Loucy (cell line): Measurements from ENCODE around the gene SNRNP27.
A peak's percentile ranks its signal among the peaks of the same experiment; 100 is the strongest.

ENCODE experiments used
- H2AFZ ChIP-seq: fragments of 200-600 bp; sonication (generic); 2 replicates; pipeline ENCODE4 v1.6.0; 2016; ENCODE audit warnings: antibody characterized with exemption, mild to moderate bottlenecking, low read length, moderate library complexity
- H3F3A ChIP-seq: fragments of 200-600 bp; 2 replicates; pipeline ENCODE4 v1.6.0; 2016; ENCODE audit warnings: antibody characterized with exemption, low read depth, mild to moderate bottlenecking
- H3K27me3 ChIP-seq: fragments of 200-600 bp; sonication (generic); 2 replicates; pipeline ENCODE4 v1.6.1; 2014; ENCODE audit warnings: low read length, mild to moderate bottlenecking; ENCODE audit not compliant: insufficient read depth, poor library complexity, severe bottlenecking
- H3K36me3 ChIP-seq: fragments of 200-600 bp; sonication (generic); 2 replicates; pipeline ENCODE4 v1.6.1; 2016; ENCODE audit warnings: low read length; ENCODE audit not compliant: insufficient read depth
- H3K4me1 ChIP-seq: fragments of 200-600 bp; sonication (generic); 2 replicates; pipeline ENCODE4 v1.5.1; 2014; ENCODE audit warnings: low read length, mild to moderate bottlenecking; ENCODE audit not compliant: insufficient read depth, poor library complexity, severe bottlenecking
- H3K4me2 ChIP-seq: fragments of 200-600 bp; sonication (generic); 2 replicates; pipeline ENCODE4 v1.6.0; 2014; ENCODE audit warnings: antibody characterized with exemption, low read length, low read depth, mild to moderate bottlenecking; ENCODE audit not compliant: poor library complexity, severe bottlenecking
- H3K4me3 ChIP-seq: fragments of 200-600 bp; sonication (generic); 2 replicates; pipeline ENCODE4 v1.5.1; 2014; ENCODE audit warnings: low read length, mild to moderate bottlenecking, mixed read lengths; ENCODE audit not compliant: poor library complexity, severe bottlenecking
- H3K79me2 ChIP-seq: fragments of 200-600 bp; sonication (generic); 2 replicates; pipeline ENCODE4 v1.6.1; 2014; ENCODE audit warnings: low read length; ENCODE audit not compliant: insufficient read depth
- H3K9ac ChIP-seq: fragments of 200-600 bp; sonication (generic); 2 replicates; pipeline ENCODE4 v1.6.0; 2014; ENCODE audit warnings: mild to moderate bottlenecking, low read depth, low read length, moderate library complexity; ENCODE audit not compliant: poor library complexity, severe bottlenecking
- H3K9me2 ChIP-seq: fragments of 200-600 bp; sonication (generic); replicated peaks from 2 replicates; pipeline ENCODE4 v1.6.1; 2016; ENCODE audit warnings: low read depth, low read length, mixed read lengths
- H3K9me3 ChIP-seq: fragments of 200-600 bp; sonication (generic); 2 replicates; pipeline ENCODE4 v1.6.1; 2014; ENCODE audit warnings: mild to moderate bottlenecking, antibody characterized with exemption, low read length, low read depth; ENCODE audit not compliant: insufficient read depth
- H4K20me1 ChIP-seq: fragments of 200-600 bp; sonication (generic); 2 replicates; pipeline ENCODE4 v1.6.0; 2014; ENCODE audit warnings: antibody characterized with exemption, low read length, mild to moderate bottlenecking; ENCODE audit not compliant: insufficient read depth, poor library complexity, severe bottlenecking
- CTCF ChIP-seq: fragments of 200-600 bp; sonication (generic); conservative IDR thresholded peaks from 2 replicates; pipeline ENCODE4 v1.5.1; 2014; ENCODE audit warnings: mild to moderate bottlenecking, antibody characterized with exemption, low read length
- EZH2phosphoT487 ChIP-seq: fragments of 200-600 bp; IDR thresholded peaks from 2 replicates; pipeline ENCODE4 v1.6.1; 2018; ENCODE audit warnings: antibody characterized with exemption, mild to moderate bottlenecking, moderate library complexity, borderline replicate concordance

SNRNP27 gene

GRCh38 chr2:69893684-69894551, at the start of gene SNRNP27:
Gene SNRNP27, plus strand, starts transcription at chr2:69893956. Its CDS starts 29 bp downstream, at chr2:69893985.
- peak within 1 kb of the TSS; percentile 90 for H3K9ac ChIP-seq
- peaks cover 45% of the 10 kb centered on the region for H3K79me2 ChIP-seq
- no peaks in the 10 kb centered on the region for H3K27me3 ChIP-seq
- no peaks in the 10 kb centered on the region for H3F3A ChIP-seq
- H3K4me3 ChIP-seq, result peak within 1 kb of the TSS; percentile 89
- peaks cover 16% of the 10 kb centered on the region; the same call in 1 of the 2 replicates for H3K36me3 ChIP-seq
- H3K4me1 ChIP-seq, result peaks cover 29% of the 10 kb centered on the region
- TF ChIP-seq CTCF, result no peak
- TF ChIP-seq EZH2phosphoT487, result no peak
- no peaks in the 10 kb centered on the region for H3K9me2 ChIP-seq
- peak within 1 kb of the TSS; percentile 93 for H3K4me2 ChIP-seq
- no peaks in the 10 kb centered on the region for H3K9me3 ChIP-seq
- H4K20me1 ChIP-seq, result peaks cover 23% of the 10 kb centered on the region
- peak within 1 kb of the TSS; percentile 100 for H2AFZ ChIP-seq

- Histone ChIP-seq H3K9me3 (no peaks in the 10 kb centered on the region), H4K20me1 (peaks cover under 1% of the 10 kb centered on the region), H3K4me2 (no peak overlapping the region), H3K4me1 (no peaks in the 10 kb centered on the region), H3K36me3 (peaks cover 71% of the 10 kb centered on the region), H2AFZ (no peak overlapping the region), H3K9me2 (no peaks in the 10 kb centered on the region), H3K27me3 (no peaks in the 10 kb centered on the region), H3K79me2 (no peaks in the 10 kb centered on the region), H3K4me3 (no peak overlapping the region), H3F3A (no peaks in the 10 kb centered on the region), H3K9ac (no peak overlapping the region)
- TF ChIP-seq CTCF, result no peak
- TF ChIP-seq EZH2phosphoT487, result no peak
Measured at GRCh38 chr2:69843993-69844392, 49.8 kb upstream of the SNRNP27 start.

- Histone ChIP-seq H3K27me3 (no peaks in the 10 kb centered on the region), H3F3A (no peaks in the 10 kb centered on the region), H2AFZ (no peak overlapping the region), H3K9ac (no peak overlapping the region), H3K79me2 (no peaks in the 10 kb centered on the region), H3K36me3 (peaks cover 74% of the 10 kb centered on the region), H3K4me3 (no peak overlapping the region), H4K20me1 (no peaks in the 10 kb centered on the region), H3K9me2 (no peaks in the 10 kb centered on the region), H3K4me2 (no peak overlapping the region), H3K4me1 (no peaks in the 10 kb centered on the region), H3K9me3 (no peaks in the 10 kb centered on the region)
- TF ChIP-seq EZH2phosphoT487 (no peak), CTCF (no peak)
Measured at GRCh38 chr2:69844560-69844959, 49.2 kb upstream of the SNRNP27 start.
